ENCODE measurements around the gene SRGAP3.

SRGAP3 gene

GRCh38 chr3:9198899-9199335 is 50.5 kb downstream of the SRGAP3 start:
- no peak for DNase-seq

- no peak for DNase-seq
These were observed 51.2 kb downstream of the SRGAP3 start for GRCh38 chr3:9198261-9198660.

GRCh38 chr3:9196020-9196419 is 53.4 kb downstream of the SRGAP3 start:
- no peak for DNase-seq

GRCh38 chr3:9195390-9195789 is 54.1 kb downstream of the SRGAP3 start:
- no peak for DNase-seq

GRCh38 chr3:9194509-9195184 is 54.8 kb downstream of the SRGAP3 start:
- no peak for DNase-seq

- no peak for DNase-seq
These were observed 55.7 kb downstream of the SRGAP3 start for GRCh38 chr3:9193633-9194195.

GRCh38 chr3:9193211-9193610 is 56.2 kb downstream of the SRGAP3 start:
- DNase-seq = no peak

- no peak for DNase-seq
These were observed 57.0 kb downstream of the SRGAP3 start for GRCh38 chr3:9192248-9193025.

- no peak for DNase-seq
These were observed 59.2 kb downstream of the SRGAP3 start for GRCh38 chr3:9190276-9190675.

- DNase-seq = no peak
These were observed 60.9 kb downstream of the SRGAP3 start for GRCh38 chr3:9188583-9188982.

- DNase-seq = no peak
These were observed 63.7 kb downstream of the SRGAP3 start for GRCh38 chr3:9185701-9186100.

GRCh38 chr3:9185046-9185445 is 64.4 kb downstream of the SRGAP3 start:
- DNase-seq = no peak

GRCh38 chr3:9184461-9184835 is 65.0 kb downstream of the SRGAP3 start:
- DNase-seq = no peak

- DNase-seq = no peak
These were observed 65.5 kb downstream of the SRGAP3 start for GRCh38 chr3:9183811-9184460.

- DNase-seq = no peak
These were observed 66.4 kb downstream of the SRGAP3 start for GRCh38 chr3:9183011-9183410.

GRCh38 chr3:9180764-9181117 is 68.7 kb downstream of the SRGAP3 start:
- DNase-seq = no peak

GRCh38 chr3:9179826-9180763 is 69.4 kb downstream of the SRGAP3 start:
- DNase-seq = peak in 1 of 4 experiments; percentile 2

GRCh38 chr3:9178697-9179096 is 70.7 kb downstream of the SRGAP3 start:
- no peak for DNase-seq

- DNase-seq = no peak
These were observed 74.0 kb downstream of the SRGAP3 start for GRCh38 chr3:9175421-9175820.

- no peak for DNase-seq
These were observed 76.0 kb downstream of the SRGAP3 start for GRCh38 chr3:9173445-9173844.

GRCh38 chr3:9172851-9173321 is 76.6 kb downstream of the SRGAP3 start:
- no peak for DNase-seq

- DNase-seq = no peak
These were observed 78.6 kb downstream of the SRGAP3 start for GRCh38 chr3:9170851-9171160.
